GM21360 (cell line): ENCODE measurements around the gene TEX48.
A peak's percentile ranks its signal among the peaks of the same experiment; 100 is the strongest.

Source experiments
- ATAC-seq: cut with Tn5 transposase; IDR thresholded peaks from one replicate; pipeline ENCODE4 v1.9.1; 2021; ENCODE audit warnings: mild to moderate bottlenecking, moderate library complexity; ENCODE audit not compliant: unreplicated experiment

TEX48 gene

DNA sequence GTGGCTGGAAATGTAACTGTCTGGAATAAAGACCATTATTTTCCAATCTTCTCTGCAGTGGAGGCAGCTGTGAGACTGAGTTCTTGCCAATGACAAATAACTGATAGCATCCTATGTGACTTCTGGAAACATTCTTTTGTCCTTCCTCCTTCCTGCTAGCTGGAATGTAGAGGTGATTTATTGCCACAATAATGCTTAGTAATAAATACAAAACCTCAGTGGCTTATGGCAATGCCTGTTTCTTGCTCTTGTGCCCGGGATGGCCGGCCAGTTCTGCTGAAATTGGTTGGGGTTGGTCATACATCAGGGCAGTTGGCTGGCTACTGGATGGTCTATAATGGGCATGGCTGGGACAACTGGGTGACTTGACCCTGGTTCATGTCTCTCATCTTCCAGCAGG, 12.2 kb upstream of the TEX48 start:
- ATAC-seq: no peak

DNA sequence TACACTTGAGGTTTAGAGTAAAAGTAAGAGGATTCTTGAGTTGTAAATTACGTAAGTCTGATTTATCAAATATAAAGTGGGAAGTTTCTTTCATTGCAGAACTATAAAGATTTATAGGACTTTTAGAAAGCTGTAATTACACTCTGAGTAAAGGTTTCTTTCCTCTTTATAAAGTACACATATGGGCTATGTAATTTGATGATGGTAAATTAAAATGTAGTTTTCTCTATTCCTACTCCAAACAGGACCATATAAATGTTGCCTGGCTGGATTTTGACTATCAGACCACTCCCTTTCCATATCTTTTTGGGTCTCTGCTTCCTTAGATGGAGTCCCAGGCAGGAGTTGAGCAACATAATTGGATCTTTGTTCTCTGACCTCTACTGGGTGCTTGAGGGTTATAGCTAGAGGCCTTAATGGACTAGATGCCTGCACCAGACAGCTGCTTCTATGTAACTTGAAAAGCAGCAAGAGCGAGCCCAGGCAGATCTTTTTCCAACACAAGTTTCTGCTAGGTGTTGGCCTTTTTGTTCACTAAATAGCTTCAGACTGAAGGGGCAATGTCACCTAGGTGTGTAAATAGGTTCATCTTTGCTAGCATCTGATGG, 11.4 kb upstream of the TEX48 start:
- ATAC-seq: no peak

DNA sequence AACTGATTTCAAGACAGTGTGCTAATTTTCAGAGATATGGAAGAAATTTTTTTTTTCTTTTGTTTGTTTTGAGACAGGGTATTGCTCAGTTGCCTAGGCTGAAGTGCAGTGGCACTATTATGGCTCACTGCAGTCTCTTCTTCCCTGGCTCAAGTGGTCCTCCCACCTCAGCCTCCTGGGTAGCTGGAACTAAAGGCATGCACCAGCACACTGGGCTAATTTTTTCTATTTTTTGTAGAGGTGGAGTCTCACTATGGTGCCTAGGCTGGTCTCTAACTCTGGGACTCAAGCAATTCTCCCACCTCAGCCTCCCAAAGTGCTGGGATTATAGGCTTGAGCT, 9.9 kb upstream of the TEX48 start:
- no peak for ATAC-seq

DNA sequence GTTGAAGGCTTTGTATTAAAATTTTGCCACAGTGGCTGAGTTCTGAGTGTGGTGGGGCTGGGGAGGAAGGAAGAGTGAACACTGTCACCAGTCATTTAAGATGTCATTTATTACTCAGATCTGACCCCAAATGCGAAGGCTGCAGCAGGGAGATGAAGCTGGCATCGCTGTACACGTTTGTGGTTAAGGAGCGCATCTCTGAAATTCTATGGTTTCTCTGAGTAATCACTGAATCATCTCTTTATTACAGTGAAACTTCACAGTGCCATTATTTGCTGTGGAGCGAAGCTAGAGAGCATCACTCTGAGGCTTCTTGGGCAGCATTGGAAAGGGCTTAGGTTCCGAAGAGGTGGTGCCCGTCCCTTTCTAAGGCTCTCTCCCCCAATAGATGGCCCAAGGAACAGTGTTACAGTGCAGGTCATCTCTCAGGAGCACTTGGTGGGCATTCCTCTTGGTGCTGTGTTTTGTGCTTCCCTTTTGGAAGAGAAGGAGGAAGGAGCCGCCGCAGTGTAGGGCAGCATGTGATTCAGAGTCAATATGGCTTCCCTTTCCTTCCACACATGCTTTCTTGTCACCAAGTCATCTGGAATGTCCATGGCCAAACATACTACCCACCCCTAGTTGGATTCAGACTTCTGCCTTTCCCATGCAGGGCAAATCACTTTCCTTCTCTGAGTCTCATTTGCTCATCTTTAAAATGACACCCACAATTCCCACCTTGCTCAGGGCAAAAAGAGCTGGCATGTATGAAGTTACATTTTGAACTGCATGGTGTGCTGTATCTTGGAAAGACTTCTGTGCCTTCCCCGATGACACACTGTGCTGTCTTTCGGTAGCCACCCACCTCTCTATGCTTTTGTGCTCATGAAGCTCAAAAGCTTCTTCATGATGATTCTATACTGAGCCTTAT, 9.3 kb upstream of the TEX48 start:
- peak; percentile 64 for ATAC-seq

DNA sequence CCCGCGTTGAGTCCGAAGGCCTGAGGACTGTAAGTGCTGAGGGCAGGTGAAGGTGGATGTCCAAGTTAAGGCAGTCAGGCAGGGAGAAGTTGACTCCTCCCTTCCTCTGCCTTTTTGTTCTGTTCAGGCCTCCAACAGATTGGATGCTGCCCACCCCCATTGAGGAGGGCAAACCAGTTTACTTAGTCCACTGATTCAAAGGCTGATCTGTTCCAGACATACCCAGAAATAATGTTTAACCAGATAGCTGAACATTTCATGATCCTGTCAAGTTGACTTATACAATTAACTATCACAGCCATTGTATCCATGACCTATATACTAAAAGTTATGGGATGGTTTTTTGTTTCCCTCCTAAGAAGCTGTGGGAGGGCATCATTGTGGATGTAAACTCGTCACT, 8.3 kb upstream of the TEX48 start:
- ATAC-seq: no peak

DNA sequence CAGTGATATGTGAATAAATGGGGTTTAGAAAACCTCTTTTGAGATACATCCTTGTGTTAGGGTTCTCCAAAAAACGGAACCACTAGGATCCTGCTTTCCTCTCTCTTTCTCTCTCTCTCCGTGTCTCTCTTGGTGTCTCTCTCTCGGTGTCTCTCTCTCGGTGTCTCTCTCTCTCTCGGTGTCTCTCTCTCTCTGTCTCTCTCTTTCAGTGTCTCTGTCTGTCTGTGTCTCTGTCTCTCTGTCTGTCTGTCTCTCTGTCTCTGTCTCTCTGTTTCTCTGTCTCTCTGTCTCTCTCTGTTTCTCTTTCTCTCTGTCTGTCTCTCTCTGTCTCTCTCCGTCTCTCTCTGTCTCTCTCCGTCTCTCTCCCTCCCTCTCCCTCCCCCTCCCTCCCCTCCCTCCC, 7.8 kb upstream of the TEX48 start:
- no peak for ATAC-seq

DNA sequence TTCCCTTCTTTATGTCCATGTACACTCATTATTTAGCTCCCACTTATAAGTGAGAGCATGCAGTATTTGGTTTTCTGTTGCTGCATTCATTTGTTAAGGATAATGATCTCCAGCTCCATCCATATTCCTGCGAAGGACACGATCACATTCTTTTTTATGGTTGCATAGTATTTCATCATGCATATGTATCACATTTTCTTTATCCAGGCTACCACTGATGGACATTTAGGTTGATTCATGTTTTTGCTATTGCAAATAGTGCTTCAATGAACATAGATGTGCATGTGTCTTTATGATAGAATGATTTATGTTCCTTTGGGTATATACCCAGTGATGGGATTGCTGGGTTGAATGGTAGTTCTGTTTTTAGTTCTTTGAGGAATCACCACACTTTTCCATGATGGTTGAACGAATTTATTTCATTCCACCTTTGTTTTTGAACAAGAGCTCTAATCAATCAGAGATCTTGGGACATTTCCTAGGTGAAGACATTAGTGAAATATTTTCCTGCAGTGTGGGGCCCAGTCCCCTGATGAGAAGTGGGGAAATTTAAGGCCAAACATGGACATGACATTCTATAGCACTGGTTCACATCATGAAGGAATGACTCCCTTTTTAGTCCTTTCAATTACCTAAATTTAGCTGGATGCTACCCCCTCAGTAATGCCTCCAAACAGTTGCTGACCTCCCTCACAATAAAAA, 7.1 kb upstream of the TEX48 start:
- ATAC-seq: no peak

DNA sequence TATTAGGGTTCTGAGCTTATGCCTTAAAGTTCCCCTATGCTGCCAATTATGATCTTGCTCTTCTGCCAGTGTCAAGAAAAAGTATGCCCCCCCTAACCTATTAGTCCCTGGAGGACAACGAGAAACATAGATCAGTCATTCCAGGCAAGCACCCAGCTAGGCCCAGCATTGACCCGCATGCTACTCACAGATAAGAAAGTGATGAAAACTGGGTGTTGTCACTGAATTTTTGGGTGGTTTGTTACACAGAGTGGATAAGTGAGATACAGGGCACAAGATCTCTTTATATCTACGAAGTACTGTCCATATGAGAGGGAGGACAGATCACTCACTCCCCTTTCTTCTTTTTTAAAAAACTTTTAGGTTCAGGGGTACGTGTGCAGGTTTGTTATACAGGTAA, 6.4 kb upstream of the TEX48 start:
- ATAC-seq: no peak

DNA sequence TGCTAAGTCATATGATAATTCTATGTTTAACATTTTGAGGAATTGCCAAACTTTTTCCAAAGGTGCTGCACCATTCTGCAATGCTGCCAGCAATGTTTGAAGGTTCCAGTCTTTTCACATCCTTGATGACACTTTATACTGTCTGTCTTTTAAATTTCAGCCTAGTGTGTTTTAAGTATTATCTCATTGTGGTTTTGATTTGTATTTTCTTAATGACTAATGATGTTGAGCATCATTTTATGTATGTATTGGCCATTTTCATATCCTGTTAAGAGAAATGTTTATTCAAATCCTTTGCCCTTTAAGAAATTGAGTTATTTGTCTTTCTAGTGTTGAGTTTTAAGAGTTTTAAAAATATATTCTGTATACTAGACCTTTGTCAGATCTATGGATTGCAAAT, 5.0 kb upstream of the TEX48 start:
- no peak for ATAC-seq

DNA sequence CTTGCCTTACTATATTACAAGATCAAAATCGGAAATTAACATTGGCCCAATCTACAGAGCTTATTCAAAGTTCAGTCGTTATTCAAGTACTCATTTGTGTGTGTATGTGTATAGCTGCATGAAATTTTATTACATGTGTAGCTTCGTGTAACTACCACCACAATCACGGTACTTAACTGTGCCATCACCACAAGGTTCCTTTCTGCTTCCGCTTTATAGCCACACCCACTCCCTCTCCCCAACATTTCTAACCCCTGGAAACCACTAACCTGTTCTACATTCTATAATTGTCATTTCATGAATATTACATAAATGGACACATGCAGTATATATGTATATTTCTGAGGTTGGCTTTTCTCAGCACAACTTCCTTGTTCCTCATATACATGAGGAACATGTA, 4.0 kb upstream of the TEX48 start:
- no peak for ATAC-seq

DNA sequence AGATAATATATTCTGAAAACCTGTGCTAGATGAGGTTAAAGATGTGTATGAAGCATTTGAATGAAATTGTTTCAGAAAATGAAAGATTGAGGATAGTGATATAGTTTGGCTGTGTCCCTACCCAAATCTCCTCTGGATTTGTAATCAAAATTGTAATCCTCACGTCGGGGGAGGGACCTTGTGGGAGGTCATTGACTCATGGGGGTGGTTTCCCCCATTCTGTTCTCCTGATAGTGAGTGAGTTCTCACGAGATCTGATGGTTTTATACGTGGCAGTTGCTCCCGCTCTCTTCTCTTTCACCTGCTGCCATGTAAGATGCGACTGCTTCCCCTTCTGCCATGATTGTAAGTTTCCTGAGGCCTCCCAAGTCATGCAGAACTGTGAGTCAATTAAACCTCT, 2.0 kb upstream of the TEX48 start:
- ATAC-seq: no peak

DNA sequence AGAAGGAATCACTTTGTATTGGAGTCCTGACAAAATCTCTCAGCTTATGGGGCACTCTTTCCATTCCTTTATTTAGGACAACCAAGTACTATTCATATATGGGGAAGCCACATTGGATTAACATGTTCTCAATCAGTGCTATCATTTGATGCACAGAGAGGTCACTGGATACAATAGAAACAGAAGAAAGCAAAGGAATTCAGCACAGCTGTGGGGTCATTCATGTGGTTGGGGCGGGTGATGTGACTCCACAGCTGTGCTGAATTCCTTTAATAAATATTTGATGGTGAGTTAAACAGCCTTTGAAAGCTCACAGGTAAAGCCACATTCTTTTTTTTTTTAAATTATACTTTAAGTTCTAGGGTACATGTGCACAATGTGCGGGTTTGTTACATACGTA, 854 bp upstream of the TEX48 start:
- ATAC-seq: no peak

DNA sequence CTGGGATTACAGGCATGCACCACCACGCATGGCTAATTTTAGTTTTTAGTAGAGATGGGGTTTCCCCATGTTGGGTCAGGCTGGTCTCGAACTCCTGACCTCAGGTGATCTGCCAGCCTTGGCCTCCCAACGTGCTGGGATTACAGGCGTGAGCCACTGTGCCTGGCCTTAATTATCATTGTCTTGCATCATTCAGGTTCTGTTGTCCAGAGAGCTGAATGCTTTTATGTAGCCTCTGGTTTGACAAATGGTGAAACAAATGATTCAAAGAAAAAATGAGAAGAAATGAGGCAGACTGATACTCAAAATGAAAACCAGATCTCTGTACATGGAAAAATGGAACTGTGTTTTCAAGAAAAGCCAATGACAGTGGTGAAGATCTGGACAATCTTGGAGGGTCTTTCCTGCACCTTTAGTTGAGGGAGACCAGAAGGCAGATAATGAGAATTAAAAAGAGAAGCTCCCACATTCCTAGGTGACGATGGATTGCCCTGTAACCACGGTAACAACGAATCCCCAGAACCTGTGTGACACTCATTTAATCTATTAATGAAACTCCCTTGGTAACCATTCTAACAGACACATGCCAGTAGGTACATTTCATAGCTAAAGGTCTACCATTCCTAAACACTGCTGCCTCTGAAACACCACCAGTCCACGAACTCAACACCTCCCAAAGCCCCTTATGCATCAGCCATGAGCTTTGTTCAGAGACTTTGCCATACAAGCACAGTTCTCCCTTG, 1.6 kb downstream of the TEX48 start:
- no peak for ATAC-seq

DNA sequence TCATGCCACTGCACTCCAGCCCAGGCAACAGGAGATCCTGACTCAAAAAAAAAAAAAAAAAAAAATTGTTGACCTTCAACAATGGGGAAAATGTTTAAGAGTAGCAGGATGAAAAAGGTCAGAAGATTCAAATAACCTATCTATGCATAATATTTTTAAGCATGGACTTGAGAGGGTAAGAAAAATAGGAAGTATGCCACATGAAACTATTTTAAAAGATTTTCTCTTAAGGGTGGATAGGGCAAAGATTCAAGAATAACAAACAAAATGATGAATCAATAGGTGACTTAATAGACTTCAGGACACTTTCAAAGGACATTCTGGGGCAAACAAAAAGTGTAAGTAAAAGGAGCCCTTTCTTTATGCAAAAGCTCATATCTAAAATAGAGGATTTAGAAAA, 3.2 kb downstream of the TEX48 start:
- no peak for ATAC-seq

DNA sequence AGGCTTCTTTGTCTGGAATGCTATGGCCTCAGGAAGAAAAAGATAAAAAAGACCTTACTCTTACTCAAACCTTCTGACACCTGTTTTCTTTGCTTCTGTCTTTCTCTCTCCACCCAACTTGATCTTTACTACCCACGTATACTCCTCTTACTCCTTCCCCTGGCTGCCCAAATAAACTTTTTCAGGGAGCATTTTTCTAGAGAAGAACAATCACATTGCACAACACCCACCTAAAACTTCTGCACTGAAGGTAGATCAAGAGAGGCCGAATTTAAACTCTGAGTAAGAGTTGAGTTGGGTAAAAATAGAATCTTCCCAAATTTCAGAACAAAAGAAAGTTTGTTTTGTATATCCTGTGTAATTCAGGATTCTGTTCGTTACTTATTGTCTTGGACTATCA, 3.9 kb downstream of the TEX48 start:
- ATAC-seq: no peak

DNA sequence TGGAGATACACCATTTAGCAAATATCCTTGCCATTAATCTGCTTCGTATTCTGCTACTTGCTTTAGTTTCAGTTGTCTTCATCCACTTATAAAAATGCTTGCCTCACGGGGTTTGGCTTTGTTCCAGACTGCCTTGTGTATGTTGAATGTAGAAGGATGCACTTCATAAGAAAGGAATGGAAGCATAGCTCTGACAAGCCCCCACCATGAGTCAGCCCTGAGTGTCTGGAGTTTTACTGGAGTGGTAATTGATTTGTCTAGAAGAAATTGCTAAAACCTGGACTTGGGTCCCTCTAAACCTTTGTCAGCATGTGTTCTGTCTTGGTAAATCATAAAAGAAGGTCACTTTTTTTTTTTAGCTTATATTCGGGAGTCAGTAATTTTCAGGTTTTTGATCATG, 4.6 kb downstream of the TEX48 start:
- no peak for ATAC-seq

DNA sequence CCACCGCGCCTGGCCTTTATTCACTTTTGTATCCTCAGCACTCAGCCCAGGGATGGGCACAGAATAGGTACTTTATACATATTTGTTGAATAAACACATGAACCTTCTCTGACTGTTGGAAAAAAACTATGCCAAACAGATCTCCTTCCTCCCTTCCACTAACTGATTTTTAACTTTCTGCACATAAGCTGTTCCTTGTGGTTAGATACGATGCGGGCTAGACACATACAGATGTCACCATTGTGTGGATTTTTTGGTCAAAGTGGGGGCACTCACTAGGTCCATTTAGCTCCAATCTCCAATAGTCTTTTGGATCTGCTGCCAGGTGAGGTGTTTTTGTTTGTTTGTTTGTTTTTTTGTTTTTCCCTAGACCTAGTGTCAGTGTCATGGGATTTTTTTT, 5.1 kb downstream of the TEX48 start:
- no peak for ATAC-seq

DNA sequence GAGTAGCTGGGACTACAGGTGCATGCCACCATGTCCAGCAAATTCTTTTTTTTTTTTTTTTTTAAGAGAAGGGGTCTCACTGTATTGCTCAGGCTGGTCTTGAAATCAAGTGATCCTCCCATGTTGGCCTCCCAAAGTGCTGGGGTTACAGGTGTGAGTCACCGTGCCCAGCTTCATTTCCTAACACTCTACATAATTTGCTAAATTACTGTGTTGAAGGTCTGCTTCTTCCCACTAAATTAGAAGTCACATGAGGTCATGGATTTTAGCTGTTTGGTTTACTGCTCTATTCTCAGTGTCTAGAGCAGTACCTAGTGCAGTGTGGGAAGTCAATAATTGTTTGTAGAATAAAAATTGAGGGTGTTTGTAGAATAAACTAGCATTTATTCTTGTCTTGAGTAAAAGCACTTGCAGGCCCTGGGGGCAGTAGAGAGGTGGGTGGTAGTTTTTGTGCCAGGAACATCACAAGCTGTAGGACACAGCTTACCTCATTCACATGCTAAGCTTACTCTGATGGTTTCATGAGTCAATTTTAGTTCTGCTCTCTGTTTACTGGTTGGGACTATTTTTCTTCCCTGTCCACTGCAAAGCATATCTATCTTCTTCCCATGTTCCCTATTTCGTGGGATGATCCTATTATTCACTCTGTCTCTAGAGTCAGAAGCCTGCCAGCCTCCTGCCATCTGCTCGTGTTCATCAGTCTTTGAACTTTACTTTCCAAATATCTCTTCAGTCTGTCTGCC, 7.0 kb downstream of the TEX48 start:
- ATAC-seq: no peak

DNA sequence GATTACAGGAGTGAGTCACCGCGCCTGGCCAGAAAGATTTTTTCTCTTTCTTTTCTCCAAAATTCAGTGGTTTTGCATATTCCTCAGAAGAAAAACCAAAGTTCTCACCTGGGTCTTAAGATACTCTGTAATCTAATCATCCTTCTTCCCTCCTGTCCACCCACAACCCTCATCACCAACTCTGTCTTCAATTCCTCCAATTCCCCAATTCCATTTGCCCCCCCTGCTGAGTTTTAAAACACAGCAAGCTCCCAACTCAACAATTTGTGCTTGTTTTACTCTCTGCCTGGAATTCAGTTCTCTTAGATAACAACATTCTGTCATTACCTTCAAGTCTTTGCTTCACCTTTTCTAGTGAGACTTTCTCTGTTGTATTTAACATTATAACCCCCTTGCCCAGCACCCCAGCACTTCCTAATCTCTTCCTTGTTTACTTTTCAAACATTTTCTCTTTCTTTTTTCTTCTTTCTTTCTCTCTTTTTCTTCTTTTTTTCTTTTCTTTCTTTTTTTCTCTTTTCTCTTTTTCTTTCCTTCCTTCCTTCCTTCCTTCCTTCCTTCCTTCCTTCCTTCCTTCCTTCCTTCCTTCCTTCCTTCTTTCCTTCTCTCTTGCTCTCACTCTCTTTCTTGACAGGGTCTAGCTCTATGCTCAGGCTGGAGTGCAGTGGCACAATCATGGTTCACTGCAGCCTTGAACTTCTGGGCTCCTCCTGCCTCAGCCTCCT, 7.8 kb downstream of the TEX48 start:
- ATAC-seq: no peak

DNA sequence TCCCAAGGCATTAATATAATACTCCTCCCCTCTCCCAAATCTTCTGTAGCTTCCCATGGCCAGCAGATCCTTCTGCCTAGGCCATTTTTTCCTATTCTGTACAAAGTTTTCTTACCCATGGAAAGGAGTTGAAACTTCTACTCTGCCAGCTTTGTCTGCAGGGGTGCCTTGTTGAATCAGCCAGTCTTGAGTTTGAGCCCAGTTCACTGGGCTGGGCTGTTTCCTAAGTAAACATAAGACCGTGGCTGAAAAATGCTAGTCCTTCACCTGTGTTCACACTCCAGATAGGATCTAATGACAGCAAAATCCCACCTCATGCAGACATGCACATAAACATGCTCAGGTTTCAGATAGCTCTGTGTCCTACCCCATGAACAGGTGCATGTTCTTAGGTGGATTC, 10.4 kb downstream of the TEX48 start:
- ATAC-seq: no peak
